Ramos (cell line): Measurements from ENCODE around the gene STARD8.
"Not testable (repeated sequence)": the region's sequence is repeated elsewhere in the genome, so short reads cannot be mapped to it uniquely, and the experiment has no call there.

Source experiments
- in situ Hi-C: fragments of 300-500 bp; cut with MboI; formaldehyde crosslinking; loops from one replicate; pipeline ENCODE4 v1.14.3; 2022; ENCODE audit warnings: low sequenced_read_pairs; ENCODE audit not compliant: unreplicated experiment

The STARD8 gene

GRCh38 chrX:68728186-68728585 is 80.7 kb downstream of the STARD8 start:
- in situ Hi-C loops = no loop called here

GRCh38 chrX:68731254-68731653 is 83.8 kb downstream of the STARD8 start:
- in situ Hi-C loops = no loop called here

DNA sequence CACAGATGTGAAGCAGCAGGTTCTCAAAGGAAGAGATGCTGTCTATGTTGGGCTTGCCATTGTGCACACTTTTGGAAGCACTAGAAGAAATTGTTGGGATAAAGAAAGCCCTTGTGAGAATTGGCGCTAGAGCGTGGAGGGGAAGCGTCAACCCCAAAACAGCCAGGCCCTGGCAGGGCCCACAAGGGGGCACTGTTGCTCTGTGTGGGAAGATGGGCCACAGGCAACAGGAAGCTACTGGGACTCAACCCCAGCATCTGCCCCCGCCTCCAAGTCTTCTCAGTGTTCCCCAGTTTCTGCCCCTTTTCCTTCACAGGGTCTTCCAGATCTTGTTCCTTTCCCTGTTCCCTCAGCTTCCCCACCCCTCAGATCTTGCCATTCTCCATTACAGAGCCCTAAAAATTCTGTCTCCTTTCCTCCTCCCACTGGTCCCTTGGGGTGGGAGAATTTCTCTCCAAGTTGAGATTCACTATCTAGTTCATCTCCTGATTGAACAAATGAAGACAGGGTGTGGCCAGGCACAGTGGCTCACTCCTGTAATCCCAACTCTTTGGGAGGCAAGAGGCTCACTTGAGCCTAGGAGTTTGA is 85.5 kb downstream of the STARD8 start:
- in situ Hi-C loops = no loop called here

DNA sequence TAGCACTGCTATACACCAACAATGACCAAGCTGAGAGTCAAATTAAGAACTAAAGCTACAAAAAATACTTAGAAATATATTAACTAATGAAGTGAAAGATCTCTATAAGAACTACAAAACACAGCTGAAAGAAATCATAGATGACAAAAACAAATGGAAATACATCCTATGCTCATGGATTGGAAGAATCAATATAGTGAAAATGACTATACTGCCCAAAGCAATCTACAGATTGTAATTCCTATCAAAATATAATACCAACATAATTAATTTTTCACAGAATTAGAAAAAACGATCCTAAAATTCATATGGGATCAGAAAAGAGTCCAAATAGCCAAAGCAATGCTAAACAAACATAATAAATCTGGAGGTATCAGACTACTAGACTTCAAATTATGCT is 87.8 kb downstream of the STARD8 start:
- in situ Hi-C loops = no loop called here

DNA sequence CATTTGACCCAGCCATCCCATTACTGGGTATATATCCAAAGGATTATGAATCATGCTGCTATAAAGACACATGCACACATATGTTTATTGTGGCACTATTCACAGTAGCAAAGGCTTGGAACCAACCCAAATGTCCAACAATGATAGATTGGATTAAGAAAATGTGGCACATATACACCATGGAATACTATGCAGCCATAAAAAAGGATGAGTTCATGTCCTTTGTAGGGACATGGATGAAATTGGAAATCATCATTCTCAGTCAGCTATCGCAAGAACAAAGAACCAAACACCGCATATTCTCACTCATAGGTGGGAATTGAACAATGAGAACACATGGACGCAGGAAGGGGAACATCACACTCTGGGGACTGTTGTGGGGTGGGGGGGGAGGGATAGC is 94.4 kb downstream of the STARD8 start:
- in situ Hi-C loops = not testable (repeated sequence)

GRCh38 chrX:68743754-68744153 is 96.3 kb downstream of the STARD8 start:
- in situ Hi-C loops = no loop called here

GRCh38 chrX:68746988-68747387 is 99.5 kb downstream of the STARD8 start:
- in situ Hi-C loops = no loop called here

- in situ Hi-C loops = no loop called here
These were observed 100.6 kb downstream of the STARD8 start for GRCh38 chrX:68748030-68748429.

- in situ Hi-C loops = no loop called here
These were observed 102.0 kb downstream of the STARD8 start for GRCh38 chrX:68749426-68749825.

DNA sequence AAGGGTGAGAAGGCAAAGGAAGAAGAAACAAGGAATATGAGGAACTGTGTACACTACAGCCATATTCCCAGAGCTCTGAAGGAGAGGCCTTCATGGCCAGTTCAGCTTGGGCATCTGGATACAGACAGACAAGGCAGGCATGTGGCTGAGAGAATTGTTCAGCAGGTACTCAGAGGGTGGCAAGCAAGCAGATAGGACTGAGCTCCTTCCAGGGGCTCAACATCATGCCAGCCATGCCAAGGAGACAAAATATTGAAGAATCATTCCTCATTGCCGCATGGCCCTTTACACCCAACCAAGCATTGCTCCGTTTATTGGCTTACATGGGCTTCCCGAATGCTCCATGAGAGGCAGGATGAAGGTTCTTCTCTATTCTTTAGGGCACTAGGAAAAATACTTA is 102.8 kb downstream of the STARD8 start:
- in situ Hi-C loops = no loop called here

GRCh38 chrX:68751372-68751771 is 103.9 kb downstream of the STARD8 start:
- in situ Hi-C loops = no loop called here

DNA sequence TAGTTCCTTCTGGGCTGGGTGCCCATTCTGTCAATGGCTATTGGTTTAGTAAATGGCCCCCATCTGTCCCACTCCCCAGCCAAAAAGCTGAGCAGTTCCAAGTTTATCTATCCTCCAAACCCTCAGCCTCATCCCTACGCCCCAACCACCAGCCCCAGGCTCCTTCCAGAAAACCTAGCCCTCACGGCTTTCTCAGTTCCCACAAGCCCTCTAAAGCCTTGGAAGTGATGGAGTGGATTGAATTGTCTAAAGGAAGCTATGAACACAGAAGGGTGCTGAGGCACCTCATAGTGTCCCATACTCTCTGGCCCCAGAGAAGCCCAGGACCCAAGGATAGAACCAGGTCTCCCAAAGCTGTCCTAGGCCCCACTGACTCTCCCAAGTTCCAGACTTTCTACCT is 105.8 kb downstream of the STARD8 start:
- in situ Hi-C loops = no loop called here

- in situ Hi-C loops = no loop called here
These were observed 106.9 kb downstream of the STARD8 start for GRCh38 chrX:68754406-68754805.

- in situ Hi-C loops = no loop called here
These were observed 108.2 kb downstream of the STARD8 start for GRCh38 chrX:68755616-68756125.

DNA sequence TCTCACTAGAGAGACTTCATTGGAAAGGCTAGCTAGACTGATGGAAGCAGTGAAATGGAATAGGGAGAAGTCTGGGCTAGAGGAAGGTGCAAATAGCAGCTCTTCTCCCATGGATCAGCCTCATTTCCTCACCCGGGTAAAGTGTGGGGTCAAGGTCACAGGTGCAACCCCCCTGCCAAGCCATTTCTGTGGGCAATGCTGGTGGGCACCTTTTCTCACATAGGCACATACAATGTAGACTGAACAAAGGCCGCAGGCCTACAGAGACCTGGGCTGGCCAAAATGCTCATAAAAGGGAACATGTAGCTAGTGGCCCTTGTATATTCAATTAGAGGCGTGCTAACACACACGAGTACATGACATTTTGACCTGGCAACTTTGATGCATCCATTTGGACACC is 109.9 kb downstream of the STARD8 start:
- in situ Hi-C loops = no loop called here

- in situ Hi-C loops = no loop called here
These were observed 110.3 kb downstream of the STARD8 start for GRCh38 chrX:68757731-68758130.

DNA sequence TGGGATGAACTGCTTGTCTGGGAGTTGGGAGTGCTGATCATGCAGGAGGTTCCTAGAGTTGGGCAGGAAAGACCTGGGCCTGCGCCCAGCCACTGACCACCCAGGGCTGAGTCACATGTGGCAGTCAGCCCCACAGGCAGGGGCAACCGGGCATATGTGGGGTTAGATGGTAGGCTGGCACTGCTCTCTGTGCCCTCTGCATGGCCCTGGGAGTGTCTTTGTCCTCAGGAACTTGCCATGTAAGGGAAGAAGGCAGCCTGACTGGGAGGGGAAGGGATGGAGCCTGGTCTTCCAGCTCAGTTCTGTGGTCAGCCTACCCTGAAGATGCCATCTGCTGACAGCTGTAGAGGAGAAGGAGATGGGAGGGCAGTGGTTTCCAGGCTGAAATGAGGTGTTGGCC is 111.2 kb downstream of the STARD8 start:
- in situ Hi-C loops = no loop called here

- in situ Hi-C loops = no loop called here
These were observed 113.6 kb downstream of the STARD8 start for GRCh38 chrX:68761086-68761485.

- in situ Hi-C loops = no loop called here
These were observed 115.3 kb downstream of the STARD8 start for GRCh38 chrX:68762766-68763165.

DNA sequence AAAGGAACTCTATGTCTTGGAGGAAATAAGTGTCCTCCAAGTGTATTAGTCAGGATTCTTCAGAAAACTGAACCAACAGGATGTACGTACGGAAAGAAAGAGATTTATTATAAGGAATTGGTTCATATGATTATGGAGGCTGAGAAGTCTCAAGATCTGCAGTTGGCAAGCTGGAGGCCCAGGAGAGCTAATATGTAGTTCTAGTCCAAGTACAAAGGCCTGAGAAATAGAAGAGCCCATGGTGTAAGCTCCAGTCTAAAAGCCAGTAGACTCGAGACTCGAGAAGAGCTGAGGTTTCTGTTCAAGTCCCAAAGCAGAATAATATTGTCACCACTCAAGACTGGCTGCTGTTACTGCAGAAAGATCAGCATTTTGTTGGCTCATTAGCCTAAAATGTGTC is 116.0 kb downstream of the STARD8 start:
- in situ Hi-C loops = no loop called here
